ENCODE results near the gene SMCO3.

SMCO3 gene

DNA sequence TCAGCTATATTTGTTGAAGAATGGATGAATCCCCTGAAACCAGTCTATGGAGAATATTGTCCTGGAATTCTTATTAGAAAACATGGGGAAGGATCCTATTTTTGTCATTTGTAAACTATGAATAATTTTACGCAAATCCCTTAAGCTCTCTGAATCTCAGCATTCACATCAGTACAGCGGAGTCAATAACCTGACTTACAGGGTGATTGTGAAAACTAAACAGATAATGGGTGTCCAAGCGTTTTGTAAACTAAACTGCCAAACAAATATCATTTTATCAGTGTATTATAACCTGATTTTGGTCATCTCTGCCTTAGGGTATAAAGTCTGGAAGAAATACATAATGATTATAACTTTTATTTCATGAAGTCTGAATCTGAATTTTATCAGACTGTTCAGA, 19.4 kb upstream of the SMCO3 start:
- Histone ChIP-seq H3K9me3 (ENCODE audit: control extremely low read depth in 1 of 5, control insufficient read depth in 4 of 5, insufficient read depth in 2 of 5, low read depth in 1 of 5, low read length in 4 of 5) (no peaks in the 10 kb centered on the region), H3K4me1 (ENCODE audit: control extremely low read depth in 1 of 4, control insufficient read depth in 4 of 4, insufficient read depth in 4 of 4, low read length in 3 of 4) (no peaks in the 10 kb centered on the region), H3K27ac (ENCODE audit: insufficient read depth in 1 of 2, low read depth in 1 of 2, low read length in 2 of 2, poor library complexity in 1 of 2, severe bottlenecking in 2 of 2) (no peak overlapping the region), H3K4me3 (ENCODE audit: control insufficient read depth in 1 of 7, extremely low read depth in 1 of 7, insufficient read depth in 4 of 7, low read depth in 2 of 7, low read length in 6 of 7) (no peak overlapping the region), H3K27me3 (replicated peaks in 2 of 5; ENCODE audit: control insufficient read depth in 4 of 5, insufficient read depth in 5 of 5, low read length in 4 of 5) (no peaks in the 10 kb centered on the region), H3K36me3 (ENCODE audit: control insufficient read depth in 4 of 4, insufficient read depth in 4 of 4, low read length in 3 of 4) (no peaks in the 10 kb centered on the region)
- CTCF ChIA-PET = interaction anchor here (1.4 kb wide), 1 partner anchor 10 kb away, joined by 4 read pairs; the partner anchor contains the start of gene ART4
- no peak for DNase-seq
- POLR2A ChIA-PET = interaction anchor here (0.6 kb wide), 1 partner anchor 20 kb away, joined by 3 read pairs; no protein-coding TSS in a partner anchor
- no CpG with 5 or more reads among the region's 3 CpGs for WGBS (ENCODE audit: insufficient coverage)

DNA sequence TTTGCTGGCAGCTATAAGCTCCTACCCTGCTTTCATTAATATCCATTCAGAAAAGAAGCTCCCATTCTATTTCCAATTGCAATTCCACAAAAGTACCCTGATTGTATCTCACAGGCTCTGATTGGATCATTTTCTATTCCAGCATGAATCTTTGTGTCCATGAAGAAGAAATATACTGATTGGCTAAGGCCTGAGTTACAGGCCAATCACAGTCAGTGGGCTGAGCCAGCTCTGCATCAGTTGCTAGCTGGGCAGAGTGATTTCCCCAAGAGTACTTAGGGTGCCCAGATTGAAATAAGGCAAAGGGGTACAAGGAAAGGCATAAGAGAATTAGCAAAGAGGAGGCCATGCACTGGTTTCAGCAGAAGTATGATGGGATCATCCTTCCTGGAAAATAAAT, 14.9 kb upstream of the SMCO3 start:
- no peaks in the 10 kb centered on the region for H3K9me3 ChIP-seq (ENCODE audit: control extremely low read depth in 1 of 5, control insufficient read depth in 4 of 5, insufficient read depth in 2 of 5, low read depth in 1 of 5, low read length in 4 of 5)
- no peak overlapping the region for H3K4me3 ChIP-seq (ENCODE audit: control insufficient read depth in 1 of 7, extremely low read depth in 1 of 7, insufficient read depth in 4 of 7, low read depth in 2 of 7, low read length in 6 of 7)
- H3K36me3 ChIP-seq (ENCODE audit: control insufficient read depth in 4 of 4, insufficient read depth in 4 of 4, low read length in 3 of 4) = no peaks in the 10 kb centered on the region
- CTCF ChIA-PET = interaction anchor here (0.9 to 1.8 kb wide), 5 partner anchors 8 to 166 kb away, joined by 3 to 5 read pairs (median 3); no protein-coding TSS in a partner anchor
- H3K27ac ChIP-seq (ENCODE audit: insufficient read depth in 1 of 2, low read depth in 1 of 2, low read length in 2 of 2, poor library complexity in 1 of 2, severe bottlenecking in 2 of 2) = no peak overlapping the region
- H3K4me1 ChIP-seq (ENCODE audit: control extremely low read depth in 1 of 4, control insufficient read depth in 4 of 4, insufficient read depth in 4 of 4, low read length in 3 of 4) = no peaks in the 10 kb centered on the region
- POLR2A ChIA-PET = interaction anchor here (0.7 kb wide), 1 partner anchor 75 kb away, joined by 3 read pairs; no protein-coding TSS in a partner anchor
- peak in 2 of 3 donors; percentile 33 to 34 for DNase-seq
- H3K27me3 ChIP-seq (replicated peaks in 2 of 5; ENCODE audit: control insufficient read depth in 4 of 5, insufficient read depth in 5 of 5, low read length in 4 of 5) = no peaks in the 10 kb centered on the region

DNA sequence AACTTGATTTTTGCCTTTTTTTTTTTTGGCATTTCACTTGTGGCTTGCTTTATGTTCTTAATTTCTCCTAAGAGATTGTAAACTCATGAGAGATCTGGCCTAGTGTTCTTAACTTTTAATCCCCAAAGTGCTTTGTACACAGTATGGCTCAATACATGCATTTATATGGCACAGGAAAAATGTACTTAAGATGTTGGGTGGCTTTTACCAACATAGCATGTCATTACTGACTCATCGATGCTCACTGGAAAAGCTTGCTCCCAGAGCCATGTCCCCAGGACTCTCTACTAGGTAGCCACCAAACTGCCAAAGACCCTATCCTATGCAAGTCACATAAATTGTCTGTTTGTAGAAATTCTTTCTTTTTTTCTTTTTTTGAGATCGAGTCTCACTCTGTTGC, 13.1 kb upstream of the SMCO3 start:
- CTCF ChIA-PET = interaction anchor here (1.2 to 1.8 kb wide), 2 partner anchors 10 to 168 kb away, joined by 3 to 5 read pairs; no protein-coding TSS in a partner anchor
- no peaks in the 10 kb centered on the region for H3K27me3 ChIP-seq (replicated peaks in 2 of 5; ENCODE audit: control insufficient read depth in 4 of 5, insufficient read depth in 5 of 5, low read length in 4 of 5)
- H3K36me3 ChIP-seq (ENCODE audit: control insufficient read depth in 4 of 4, insufficient read depth in 4 of 4, low read length in 3 of 4) = no peaks in the 10 kb centered on the region
- H3K4me3 ChIP-seq (ENCODE audit: control insufficient read depth in 1 of 7, extremely low read depth in 1 of 7, insufficient read depth in 4 of 7, low read depth in 2 of 7, low read length in 6 of 7) = no peak overlapping the region
- 100% methylated on average over 2 of the region's 2 CpGs for WGBS (ENCODE audit: insufficient coverage)
- H3K4me1 ChIP-seq (ENCODE audit: control extremely low read depth in 1 of 4, control insufficient read depth in 4 of 4, insufficient read depth in 4 of 4, low read length in 3 of 4) = no peaks in the 10 kb centered on the region
- POLR2A ChIA-PET = no interaction called here
- DNase-seq = no peak
- no peak overlapping the region for H3K27ac ChIP-seq (ENCODE audit: insufficient read depth in 1 of 2, low read depth in 1 of 2, low read length in 2 of 2, poor library complexity in 1 of 2, severe bottlenecking in 2 of 2)
- H3K9me3 ChIP-seq (ENCODE audit: control extremely low read depth in 1 of 5, control insufficient read depth in 4 of 5, insufficient read depth in 2 of 5, low read depth in 1 of 5, low read length in 4 of 5) = no peaks in the 10 kb centered on the region

DNA sequence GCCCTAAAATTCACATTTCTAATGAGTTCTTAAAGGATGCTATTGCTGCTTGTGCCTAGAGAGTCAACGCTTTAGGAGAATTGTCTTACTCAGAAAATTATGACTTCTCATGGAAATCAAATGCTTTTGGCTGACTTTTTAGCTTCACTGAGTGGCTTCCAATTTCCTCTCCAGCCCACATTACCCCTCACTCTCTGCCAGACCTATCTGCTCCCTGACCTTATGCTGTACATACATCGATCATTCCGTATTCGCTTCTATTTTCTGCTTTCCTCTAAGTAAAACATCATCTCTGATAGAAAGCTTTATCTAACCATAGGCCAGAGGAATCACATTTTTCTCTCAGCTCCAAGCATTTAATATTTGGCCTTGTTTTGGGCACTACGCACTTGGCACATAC, 12.5 kb upstream of the SMCO3 start:
- no peaks in the 10 kb centered on the region for H3K4me1 ChIP-seq (ENCODE audit: control extremely low read depth in 1 of 4, control insufficient read depth in 4 of 4, insufficient read depth in 4 of 4, low read length in 3 of 4)
- WGBS (ENCODE audit: insufficient coverage) = 100% methylated on average over 5 of the region's 5 CpGs
- no peaks in the 10 kb centered on the region for H3K27me3 ChIP-seq (replicated peaks in 2 of 5; ENCODE audit: control insufficient read depth in 4 of 5, insufficient read depth in 5 of 5, low read length in 4 of 5)
- DNase-seq = no peak
- no peak overlapping the region for H3K4me3 ChIP-seq (ENCODE audit: control insufficient read depth in 1 of 7, extremely low read depth in 1 of 7, insufficient read depth in 4 of 7, low read depth in 2 of 7, low read length in 6 of 7)
- ChIA-PET CTCF (interaction anchor here (1.2 kb wide), 1 partner anchor 10 kb away, joined by 3 read pairs; no protein-coding TSS in a partner anchor), POLR2A (no interaction called here)
- no peak overlapping the region for H3K27ac ChIP-seq (ENCODE audit: insufficient read depth in 1 of 2, low read depth in 1 of 2, low read length in 2 of 2, poor library complexity in 1 of 2, severe bottlenecking in 2 of 2)
- no peaks in the 10 kb centered on the region for H3K9me3 ChIP-seq (ENCODE audit: control extremely low read depth in 1 of 5, control insufficient read depth in 4 of 5, insufficient read depth in 2 of 5, low read depth in 1 of 5, low read length in 4 of 5)
- H3K36me3 ChIP-seq (ENCODE audit: control insufficient read depth in 4 of 4, insufficient read depth in 4 of 4, low read length in 3 of 4) = no peaks in the 10 kb centered on the region

DNA sequence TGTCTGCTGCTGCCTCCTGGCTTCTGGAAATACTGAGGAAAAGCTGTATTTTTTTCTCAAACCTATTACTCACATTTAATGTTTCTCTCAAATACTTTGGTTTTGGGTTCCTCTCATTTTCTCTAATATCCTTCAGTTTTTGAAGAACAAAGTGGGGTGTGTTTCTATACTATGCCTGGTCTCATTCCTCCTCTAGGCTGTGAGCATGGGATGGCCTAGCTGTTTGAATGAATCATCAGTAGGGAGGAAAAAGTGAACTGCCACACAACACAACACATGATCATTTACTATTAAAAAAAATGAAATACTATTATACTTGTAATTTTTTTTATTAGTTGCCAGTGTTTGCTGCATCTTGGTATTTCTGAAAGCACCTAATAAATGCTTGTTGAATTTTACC, 11.3 kb upstream of the SMCO3 start:
- H3K4me3 ChIP-seq (ENCODE audit: control insufficient read depth in 1 of 7, extremely low read depth in 1 of 7, insufficient read depth in 4 of 7, low read depth in 2 of 7, low read length in 6 of 7) = no peak overlapping the region
- ChIA-PET POLR2A (no interaction called here), CTCF (interaction anchor here (1.0 kb wide), 2 partner anchors 28 to 70 kb away, joined by 3 to 4 read pairs; no protein-coding TSS in a partner anchor)
- H3K27me3 ChIP-seq (replicated peaks in 2 of 5; ENCODE audit: control insufficient read depth in 4 of 5, insufficient read depth in 5 of 5, low read length in 4 of 5) = no peaks in the 10 kb centered on the region
- no peaks in the 10 kb centered on the region for H3K36me3 ChIP-seq (ENCODE audit: control insufficient read depth in 4 of 4, insufficient read depth in 4 of 4, low read length in 3 of 4)
- H3K4me1 ChIP-seq (ENCODE audit: control extremely low read depth in 1 of 4, control insufficient read depth in 4 of 4, insufficient read depth in 4 of 4, low read length in 3 of 4) = no peaks in the 10 kb centered on the region
- no peak overlapping the region for H3K27ac ChIP-seq (ENCODE audit: insufficient read depth in 1 of 2, low read depth in 1 of 2, low read length in 2 of 2, poor library complexity in 1 of 2, severe bottlenecking in 2 of 2)
- H3K9me3 ChIP-seq (ENCODE audit: control extremely low read depth in 1 of 5, control insufficient read depth in 4 of 5, insufficient read depth in 2 of 5, low read depth in 1 of 5, low read length in 4 of 5) = no peaks in the 10 kb centered on the region
- no peak for DNase-seq

DNA sequence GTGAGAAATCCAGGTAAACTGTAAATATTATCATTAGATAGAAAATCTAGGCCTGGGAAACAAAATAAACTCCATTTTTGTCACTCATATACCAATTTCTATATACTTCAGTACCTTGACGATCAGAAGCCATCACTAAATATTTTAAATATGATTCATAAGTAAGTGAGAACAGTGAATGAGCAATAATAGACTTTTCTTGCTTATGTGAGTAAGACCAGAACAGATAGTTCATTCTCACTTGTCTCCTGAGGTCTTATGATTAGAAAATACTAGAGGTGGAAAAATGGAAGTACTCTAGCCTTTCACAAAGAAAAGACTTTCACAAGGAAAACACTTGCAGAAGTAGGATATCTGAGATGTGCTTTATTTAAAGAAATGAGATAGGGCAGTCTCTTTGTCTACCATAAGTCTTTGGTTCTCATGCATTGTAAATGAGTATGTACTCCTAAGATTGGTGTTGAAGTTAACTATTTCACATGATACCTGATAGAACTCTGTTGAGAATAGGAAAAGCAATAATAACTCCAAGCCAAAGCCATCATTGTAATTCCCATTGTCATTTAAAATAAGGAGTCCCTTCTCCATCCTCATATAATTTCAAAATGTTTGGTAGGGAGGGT, 10.1 kb upstream of the SMCO3 start:
- DNase-seq = no peak
- no peak overlapping the region for H3K27ac ChIP-seq (ENCODE audit: insufficient read depth in 1 of 2, low read depth in 1 of 2, low read length in 2 of 2, poor library complexity in 1 of 2, severe bottlenecking in 2 of 2)
- CTCF ChIA-PET = no interaction called here

DNA sequence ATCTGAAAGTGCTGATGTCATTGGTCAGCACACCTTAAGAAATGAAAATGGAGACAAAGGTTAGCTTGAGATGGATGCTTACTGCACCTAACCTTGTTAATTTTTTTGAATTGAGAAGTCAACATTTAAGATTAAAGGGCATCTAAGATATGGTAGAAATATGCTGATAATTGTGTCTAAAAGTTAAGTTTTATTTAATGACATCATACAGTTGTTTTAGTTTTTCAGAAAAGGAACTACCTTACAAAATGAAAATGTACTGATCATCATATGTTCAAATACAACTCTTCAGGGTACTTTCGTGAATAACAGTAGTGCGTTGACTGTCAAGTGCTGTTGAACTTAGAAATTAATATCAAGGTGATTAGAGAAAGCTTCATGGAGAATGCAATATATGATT, 2.5 kb downstream of the SMCO3 start:
- Histone ChIP-seq H3K4me1 (ENCODE audit: control extremely low read depth in 1 of 4, control insufficient read depth in 4 of 4, insufficient read depth in 4 of 4, low read length in 3 of 4) (peaks cover 0 to 2% (median 0%) of the 10 kb centered on the region in 4 experiments), H3K4me3 (ENCODE audit: control insufficient read depth in 1 of 7, extremely low read depth in 1 of 7, insufficient read depth in 4 of 7, low read depth in 2 of 7, low read length in 6 of 7) (no peak overlapping the region), H3K36me3 (ENCODE audit: control insufficient read depth in 4 of 4, insufficient read depth in 4 of 4, low read length in 3 of 4) (no peaks in the 10 kb centered on the region), H3K9me3 (ENCODE audit: control extremely low read depth in 1 of 5, control insufficient read depth in 4 of 5, insufficient read depth in 2 of 5, low read depth in 1 of 5, low read length in 4 of 5) (no peaks in the 10 kb centered on the region), H3K27me3 (replicated peaks in 2 of 5; ENCODE audit: control insufficient read depth in 4 of 5, insufficient read depth in 5 of 5, low read length in 4 of 5) (no peaks in the 10 kb centered on the region), H3K27ac (ENCODE audit: insufficient read depth in 1 of 2, low read depth in 1 of 2, low read length in 2 of 2, poor library complexity in 1 of 2, severe bottlenecking in 2 of 2) (no peak overlapping the region)
- ChIA-PET CTCF (interaction anchor here (1.0 kb wide), 1 partner anchor 184 kb away, joined by 3 read pairs; no protein-coding TSS in a partner anchor), POLR2A (no interaction called here)
- WGBS (ENCODE audit: insufficient coverage) = 100% methylated on average over 1 of the region's 2 CpGs
- DNase-seq = no peak

More for the DNA sequence above, 10.1 kb upstream of the SMCO3 start:
- no peaks in the 10 kb centered on the region for H3K9me3 ChIP-seq (ENCODE audit: control extremely low read depth in 1 of 5, control insufficient read depth in 4 of 5, insufficient read depth in 2 of 5, low read depth in 1 of 5, low read length in 4 of 5)
- POLR2A ChIA-PET = no interaction called here
- no CpG with 5 or more reads among the region's 1 CpG for WGBS (ENCODE audit: insufficient coverage)
- no peak overlapping the region for H3K4me3 ChIP-seq (ENCODE audit: control insufficient read depth in 1 of 7, extremely low read depth in 1 of 7, insufficient read depth in 4 of 7, low read depth in 2 of 7, low read length in 6 of 7)
- H3K27me3 ChIP-seq (replicated peaks in 2 of 5; ENCODE audit: control insufficient read depth in 4 of 5, insufficient read depth in 5 of 5, low read length in 4 of 5) = no peaks in the 10 kb centered on the region
- H3K4me1 ChIP-seq (ENCODE audit: control extremely low read depth in 1 of 4, control insufficient read depth in 4 of 4, insufficient read depth in 4 of 4, low read length in 3 of 4) = no peaks in the 10 kb centered on the region
- no peaks in the 10 kb centered on the region for H3K36me3 ChIP-seq (ENCODE audit: control insufficient read depth in 4 of 4, insufficient read depth in 4 of 4, low read length in 3 of 4)
